ENCODE measurements around the gene C5. TPM values are rescaled to one million over a fixed set of nuclear protein-coding genes. Genes with fewer than 3 reads are reported as not detected.

The C5 gene
- polyA plus RNA-seq, 1 of the 3 experiments (the other 2 are of a cell fraction): 1.8 TPM

DNA sequence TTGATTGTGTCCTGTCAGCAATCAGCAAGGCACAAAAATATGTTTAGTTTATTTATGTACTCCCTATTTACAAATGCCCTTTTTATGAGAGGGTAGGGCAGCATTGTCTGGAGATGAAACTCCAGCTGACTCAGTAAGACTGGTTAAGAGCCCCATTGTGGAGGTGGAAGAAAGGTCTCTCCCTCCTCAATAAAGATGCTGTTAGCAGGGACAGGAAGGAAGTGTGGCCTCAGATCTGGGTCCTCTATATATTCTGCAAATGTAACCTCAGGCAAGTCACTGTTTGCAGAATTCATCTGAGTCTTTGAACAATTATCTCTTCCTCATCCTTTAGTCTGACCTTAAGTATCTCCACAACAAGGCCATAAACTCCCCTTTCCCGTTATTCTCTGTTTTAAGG is 75.2 kb downstream of the C5 start (continued):
- TF ChIP-seq, protein P1, sequence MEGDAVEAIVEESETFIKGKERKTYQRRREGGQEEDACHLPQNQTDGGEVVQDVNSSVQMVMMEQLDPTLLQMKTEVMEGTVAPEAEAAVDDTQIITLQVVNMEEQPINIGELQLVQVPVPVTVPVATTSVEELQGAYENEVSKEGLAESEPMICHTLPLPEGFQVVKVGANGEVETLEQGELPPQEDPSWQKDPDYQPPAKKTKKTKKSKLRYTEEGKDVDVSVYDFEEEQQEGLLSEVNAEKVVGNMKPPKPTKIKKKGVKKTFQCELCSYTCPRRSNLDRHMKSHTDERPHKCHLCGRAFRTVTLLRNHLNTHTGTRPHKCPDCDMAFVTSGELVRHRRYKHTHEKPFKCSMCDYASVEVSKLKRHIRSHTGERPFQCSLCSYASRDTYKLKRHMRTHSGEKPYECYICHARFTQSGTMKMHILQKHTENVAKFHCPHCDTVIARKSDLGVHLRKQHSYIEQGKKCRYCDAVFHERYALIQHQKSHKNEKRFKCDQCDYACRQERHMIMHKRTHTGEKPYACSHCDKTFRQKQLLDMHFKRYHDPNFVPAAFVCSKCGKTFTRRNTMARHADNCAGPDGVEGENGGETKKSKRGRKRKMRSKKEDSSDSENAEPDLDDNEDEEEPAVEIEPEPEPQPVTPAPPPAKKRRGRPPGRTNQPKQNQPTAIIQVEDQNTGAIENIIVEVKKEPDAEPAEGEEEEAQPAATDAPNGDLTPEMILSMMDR (IDR thresholded peaks at IDR 0.05): no peak
- no peak for TF ChIP-seq FOXJ3 (CRISPR knock-in tag; IDR thresholded peaks at IDR 0.05)

DNA sequence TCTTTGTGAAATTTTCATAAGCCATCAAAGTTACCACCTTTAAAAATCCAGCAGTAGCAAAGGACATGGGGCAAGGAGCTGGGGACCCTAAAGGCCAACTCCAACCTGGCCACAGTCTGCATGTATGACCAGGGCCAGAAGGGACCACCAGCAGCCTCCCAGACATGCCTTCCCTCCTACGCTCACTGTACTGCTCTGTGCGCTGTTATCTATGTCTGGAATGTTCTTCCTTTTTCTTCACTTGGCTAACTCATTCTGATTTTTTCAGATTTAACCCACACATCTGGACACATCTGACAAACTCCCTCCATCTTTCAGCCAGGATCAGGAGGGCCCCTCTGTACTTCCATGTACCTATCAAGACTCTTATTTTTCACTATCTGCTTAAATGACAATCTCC is 75.9 kb downstream of the C5 start:
- ChIA-PET CTCF (no interaction called here), POLR2A (no interaction called here)
- TF ChIP-seq MXI1 (IDR thresholded peaks at IDR 0.05; ENCODE audit: low read depth, low read length) (no peak), FOXJ3 (CRISPR knock-in tag; IDR thresholded peaks at IDR 0.05) (no peak), TEAD4 (IDR thresholded peaks at IDR 0.05; ENCODE audit: borderline replicate concordance, insufficient read depth) (no peak), GABPA (IDR thresholded peaks at IDR 0.05; ENCODE audit: low read depth) (no peak), EZH2phosphoT487 (IDR thresholded peaks at IDR 0.05; ENCODE audit: borderline replicate concordance, low read depth) (no peak), RAD21 (IDR thresholded peaks at IDR 0.05; ENCODE audit: low read length) (no peak), TAF1 (IDR thresholded peaks at IDR 0.05; ENCODE audit: borderline replicate concordance, low read depth, low read length) (no peak), MAX (IDR thresholded peaks at IDR 0.05; ENCODE audit: low read depth) (no peak), NFIC (IDR thresholded peaks at IDR 0.05; ENCODE audit: borderline replicate concordance) (no peak), MEF2A (IDR thresholded peaks at IDR 0.05; ENCODE audit: borderline replicate concordance, low read depth) (no peak), GATA2 (CRISPR knock-in tag; IDR thresholded peaks at IDR 0.05) (no peak), ZBTB33 (IDR thresholded peaks at IDR 0.05; ENCODE audit: borderline replicate concordance, low read depth) (no peak)
- TF ChIP-seq, protein P2, sequence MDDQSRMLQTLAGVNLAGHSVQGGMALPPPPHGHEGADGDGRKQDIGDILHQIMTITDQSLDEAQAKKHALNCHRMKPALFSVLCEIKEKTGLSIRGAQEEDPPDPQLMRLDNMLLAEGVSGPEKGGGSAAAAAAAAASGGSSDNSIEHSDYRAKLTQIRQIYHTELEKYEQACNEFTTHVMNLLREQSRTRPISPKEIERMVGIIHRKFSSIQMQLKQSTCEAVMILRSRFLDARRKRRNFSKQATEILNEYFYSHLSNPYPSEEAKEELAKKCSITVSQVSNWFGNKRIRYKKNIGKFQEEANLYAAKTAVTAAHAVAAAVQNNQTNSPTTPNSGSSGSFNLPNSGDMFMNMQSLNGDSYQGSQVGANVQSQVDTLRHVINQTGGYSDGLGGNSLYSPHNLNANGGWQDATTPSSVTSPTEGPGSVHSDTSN (IDR thresholded peaks at IDR 0.05): no peak
- TF ChIP-seq, protein P3, sequence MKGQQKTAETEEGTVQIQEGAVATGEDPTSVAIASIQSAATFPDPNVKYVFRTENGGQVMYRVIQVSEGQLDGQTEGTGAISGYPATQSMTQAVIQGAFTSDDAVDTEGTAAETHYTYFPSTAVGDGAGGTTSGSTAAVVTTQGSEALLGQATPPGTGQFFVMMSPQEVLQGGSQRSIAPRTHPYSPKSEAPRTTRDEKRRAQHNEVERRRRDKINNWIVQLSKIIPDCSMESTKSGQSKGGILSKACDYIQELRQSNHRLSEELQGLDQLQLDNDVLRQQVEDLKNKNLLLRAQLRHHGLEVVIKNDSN (IDR thresholded peaks at IDR 0.05; ENCODE audit: borderline replicate concordance, low read depth): no peak
- TF ChIP-seq, protein P4, sequence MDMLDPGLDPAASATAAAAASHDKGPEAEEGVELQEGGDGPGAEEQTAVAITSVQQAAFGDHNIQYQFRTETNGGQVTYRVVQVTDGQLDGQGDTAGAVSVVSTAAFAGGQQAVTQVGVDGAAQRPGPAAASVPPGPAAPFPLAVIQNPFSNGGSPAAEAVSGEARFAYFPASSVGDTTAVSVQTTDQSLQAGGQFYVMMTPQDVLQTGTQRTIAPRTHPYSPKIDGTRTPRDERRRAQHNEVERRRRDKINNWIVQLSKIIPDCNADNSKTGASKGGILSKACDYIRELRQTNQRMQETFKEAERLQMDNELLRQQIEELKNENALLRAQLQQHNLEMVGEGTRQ (IDR thresholded peaks at IDR 0.05; ENCODE audit: borderline replicate concordance, low read depth, low read length): no peak
- no peak overlapping the region for H2AFZ ChIP-seq (ENCODE audit: low read depth)
- no peaks in the 10 kb centered on the region for H3K9me3 ChIP-seq
- no peak overlapping the region for H3K4me2 ChIP-seq
- no peak overlapping the region for H3K9ac ChIP-seq
- no peaks in the 10 kb centered on the region for H4K20me1 ChIP-seq (ENCODE audit: insufficient read depth)
- 94% methylated on average over 2 of the region's 2 CpGs for WGBS (ENCODE audit: low lambda C conversion rate)
- H3K9me2 ChIP-seq: no peaks in the 10 kb centered on the region
- no peaks in the 10 kb centered on the region for H3K79me2 ChIP-seq (ENCODE audit: insufficient read depth)
- H3K4me1 ChIP-seq (ENCODE audit: control insufficient read depth in 1 of 2, insufficient read depth in 2 of 2, low read depth in 1 of 2, low read length in 1 of 2): no peaks in the 10 kb centered on the region
- no peak overlapping the region for H3K27ac ChIP-seq (ENCODE audit: low read depth in 2 of 2, low read length in 1 of 2)
- no peak for DNase-seq
- no peaks in the 10 kb centered on the region for H3K27me3 ChIP-seq (ENCODE audit: insufficient read depth)
- no peaks in the 10 kb centered on the region for H3K36me3 ChIP-seq (replicated peaks in 1 of 2; ENCODE audit: control insufficient read depth in 1 of 2, insufficient read depth in 2 of 2, low read length in 1 of 2)
- H3K4me3 ChIP-seq (ENCODE audit: low read depth in 2 of 2, low read length in 1 of 2): no peak overlapping the region
- no peaks in the 10 kb centered on the region for H3F3A ChIP-seq (replicated peaks; ENCODE audit: insufficient read depth)

Measured in SK-N-SH (cell line).